Ascending aorta (tissue), 2 donors: ENCODE measurements around the gene RNF32. TPM values are rescaled to one million over a fixed set of nuclear protein-coding genes. Genes with fewer than 3 reads are reported as not detected.

Source experiments
- DNase-seq, 2 donors: peaks; one replicate each; pipeline ENCODE4 v3.0.0-alpha.2; 2019; ENCODE audit warnings: low spot score in 2 of 2
- H3K27ac ChIP-seq, 2 donors: fragments of 200-600 bp; sonication (generic); one replicate each; pipeline ENCODE4 v1.5.1; 2016 to 2017; ENCODE audit warnings: mild to moderate bottlenecking in 1 of 2
- H3K27me3 ChIP-seq: fragments of 200-600 bp; sonication (generic); one replicate; pipeline ENCODE4 v1.5.1; 2017
- H3K36me3 ChIP-seq, 2 donors: fragments of 200-600 bp; sonication (generic); one replicate each; pipeline ENCODE4 v1.5.1; 2016
- H3K4me1 ChIP-seq, 2 donors: fragments of 200-600 bp; sonication (generic); one replicate each; pipeline ENCODE4 v1.5.1; 2016 to 2017; ENCODE audit warnings: mild to moderate bottlenecking in 1 of 2
- H3K4me3 ChIP-seq, 2 donors: fragments of 200-600 bp; sonication (generic); one replicate each; pipeline ENCODE4 v1.5.1; 2016 to 2017; ENCODE audit warnings: mild to moderate bottlenecking in 1 of 2
- H3K9me3 ChIP-seq, 2 donors: fragments of 200-600 bp; sonication (generic); one replicate each; pipeline ENCODE4 v1.5.1; 2016
- CTCF ChIP-seq, 3 experiments: fragments of 200-600 bp in 2 of 3; fragments of 450-650 bp in 1 of 3; sonication (generic) in 2 of 3; IDR thresholded peaks; one replicate each; pipeline ENCODE4 v1.5.1; 2016 to 2019; ENCODE audit warnings: antibody characterized with exemption in 3 of 3, mild to moderate bottlenecking in 1 of 3, moderate library complexity in 1 of 3
- intact Hi-C: fragments of 100-400 bp; cut with DNase I; formaldehyde crosslinking; loops from one replicate; pipeline ENCODE4 v1.15.1; 2023
- total RNA-seq: library from RNA; depleted of rRNA; stranded (reverse); fragments of >200 nt; gene quantifications from one replicate; pipeline ENCODE4 v1.1.0, GENCODE V29; 2016

The RNF32 gene
- total RNA-seq, 1 donor from 2014 or later, result 0.32 TPM

DNA sequence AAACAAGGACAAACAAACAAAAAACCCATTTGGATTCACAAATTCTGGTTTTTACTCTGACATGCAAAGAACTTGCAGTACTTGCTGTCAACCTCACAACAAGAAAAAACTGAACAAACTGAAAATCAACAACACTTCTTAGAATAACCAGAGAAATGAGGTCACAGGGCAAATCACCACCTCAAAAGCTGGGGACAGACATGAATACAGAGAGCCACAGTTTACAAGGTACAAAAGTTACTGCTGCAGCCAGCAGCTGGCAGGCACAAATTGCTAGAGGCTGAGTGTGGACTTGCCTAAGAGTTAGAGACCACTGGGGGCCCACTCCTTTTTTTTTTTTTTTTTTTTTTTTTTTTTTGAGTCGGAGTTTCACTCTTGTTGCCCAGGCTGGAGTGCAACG, 15.0 kb upstream of the RNF32 start:
- DNase-seq, result no peak
- Histone ChIP-seq H3K36me3 (no peaks in the 10 kb centered on the region), H3K27ac (no peak overlapping the region), H3K4me1 (no peaks in the 10 kb centered on the region), H3K27me3 (no peaks in the 10 kb centered on the region), H3K9me3 (peaks cover 0 to 18% of the 10 kb centered on the region in 2 donors), H3K4me3 (no peak overlapping the region)
- no peak for TF ChIP-seq CTCF (IDR thresholded peaks at IDR 0.05)
- intact Hi-C loops, result no loop called here

GRCh38 chr7:156626220-156626895, 14.2 kb upstream of the RNF32 start:
- no peak for TF ChIP-seq CTCF (IDR thresholded peaks at IDR 0.05)
- no peak for DNase-seq
- Histone ChIP-seq H3K36me3 (no peaks in the 10 kb centered on the region), H3K27ac (no peak overlapping the region), H3K4me1 (no peaks in the 10 kb centered on the region), H3K27me3 (no peaks in the 10 kb centered on the region), H3K9me3 (peaks cover 0 to 18% of the 10 kb centered on the region in 2 donors), H3K4me3 (no peak overlapping the region)
- intact Hi-C loops, result no loop called here

DNA sequence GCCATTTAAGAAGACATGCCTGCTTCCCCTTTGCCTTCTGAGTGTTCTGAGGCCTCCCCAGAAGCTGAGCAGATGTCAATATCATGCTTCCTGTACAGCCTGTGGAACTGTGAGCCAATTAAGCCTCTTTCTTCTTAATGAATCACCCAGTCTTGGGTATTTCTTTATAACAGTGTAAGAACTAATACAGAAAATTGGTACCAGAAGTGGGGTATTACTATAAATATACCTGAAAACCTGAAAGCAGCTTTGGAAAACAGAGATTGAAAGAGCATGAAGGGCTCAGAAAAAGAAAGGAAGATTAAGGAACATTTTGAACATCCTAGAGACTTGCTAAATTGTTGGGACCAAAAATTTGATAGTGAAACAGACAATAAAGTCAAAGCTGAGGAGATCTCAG, 12.0 kb upstream of the RNF32 start:
- no peak overlapping the region for H3K27ac ChIP-seq
- no peak for TF ChIP-seq CTCF (IDR thresholded peaks at IDR 0.05)

DNA sequence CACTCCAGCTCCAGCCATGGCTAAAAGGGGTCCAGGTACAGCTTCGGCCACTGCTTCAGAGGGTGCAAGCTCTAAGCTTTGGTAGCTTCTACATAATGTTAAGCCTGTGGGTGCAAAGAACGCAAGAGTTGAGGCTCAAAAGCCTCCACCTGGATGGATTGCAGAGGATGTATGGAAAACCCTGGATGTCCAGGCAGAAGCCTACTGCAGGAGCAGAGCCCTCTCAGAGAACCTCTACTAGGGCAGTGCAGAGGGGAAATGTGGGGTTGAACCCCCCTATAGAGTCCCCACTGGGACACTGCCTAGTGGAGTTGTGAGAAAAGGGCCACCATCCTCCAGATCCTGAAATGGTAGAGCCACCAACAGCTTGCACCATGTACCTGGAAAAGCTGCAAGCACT, 10.7 kb upstream of the RNF32 start:
- TF ChIP-seq CTCF (IDR thresholded peaks at IDR 0.05), result no peak
- H3K27me3 ChIP-seq, result no peaks in the 10 kb centered on the region
- H3K4me1 ChIP-seq, result no peaks in the 10 kb centered on the region
- H3K4me3 ChIP-seq, result no peak overlapping the region
- no peak overlapping the region for H3K27ac ChIP-seq
- DNase-seq, result no peak
- intact Hi-C loops, result no loop called here
- no peaks in the 10 kb centered on the region for H3K36me3 ChIP-seq
- H3K9me3 ChIP-seq, result peaks cover 0 to 18% of the 10 kb centered on the region in 2 donors

More for the DNA sequence above, 12.0 kb upstream of the RNF32 start:
- Histone ChIP-seq H3K4me3 (no peak overlapping the region), H3K9me3 (peaks cover 0 to 18% of the 10 kb centered on the region in 2 donors), H3K4me1 (no peaks in the 10 kb centered on the region), H3K27me3 (no peaks in the 10 kb centered on the region), H3K36me3 (no peaks in the 10 kb centered on the region)
- intact Hi-C loops, result no loop called here
- DNase-seq, result no peak

DNA sequence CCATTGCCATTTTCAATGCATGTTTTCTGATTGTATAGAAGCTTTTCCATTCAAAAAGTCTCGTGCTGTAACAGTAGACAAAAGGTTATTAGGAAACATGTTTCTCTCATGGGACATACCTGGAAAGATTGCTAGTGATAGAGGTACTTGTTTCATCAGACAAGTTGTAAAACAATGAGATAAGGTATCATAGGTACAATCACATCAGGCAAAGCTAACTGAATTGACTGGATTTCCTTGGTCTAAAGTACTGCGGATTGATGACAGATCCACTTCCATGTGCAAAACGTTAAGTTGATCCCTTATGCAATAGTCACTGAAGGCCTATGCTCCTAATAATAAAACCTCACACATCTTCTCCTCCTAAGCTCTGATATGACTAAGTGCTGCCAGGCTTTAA, 6.5 kb upstream of the RNF32 start:
- Histone ChIP-seq H3K4me1 (no peaks in the 10 kb centered on the region), H3K36me3 (no peaks in the 10 kb centered on the region), H3K27ac (no peak overlapping the region), H3K9me3 (peaks cover 0 to 7% of the 10 kb centered on the region in 2 donors), H3K4me3 (no peak overlapping the region), H3K27me3 (no peaks in the 10 kb centered on the region)
- intact Hi-C loops, result no loop called here
- TF ChIP-seq CTCF (IDR thresholded peaks at IDR 0.05), result no peak
- DNase-seq, result no peak
